Gastroesophageal sphincter (tissue), 3 donors: ENCODE data around the gene TENT4A.

Source experiments
- CTCF ChIP-seq, 4 experiments: fragments of 200-600 bp in 2 of 4; fragments of 450-650 bp in 2 of 4; sonication (generic) in 1 of 4; IDR thresholded peaks; one replicate each; pipeline ENCODE4 v1.5.1; 2017 to 2019; ENCODE audit warnings: antibody characterized with exemption in 4 of 4, mild to moderate bottlenecking in 2 of 4, moderate library complexity in 2 of 4
- EP300 ChIP-seq: sonication (generic); formaldehyde crosslinking; IDR thresholded peaks from one replicate; pipeline ENCODE4 v1.6.1; 2017; ENCODE audit warnings: antibody characterized with exemption, mild to moderate bottlenecking
- POLR2A ChIP-seq, 2 donors: fragments of 450-650 bp; IDR thresholded peaks; one replicate each; pipeline ENCODE4 v1.6.1; 2017; ENCODE audit warnings: antibody characterized with exemption in 2 of 2, mild to moderate bottlenecking in 2 of 2, moderate library complexity in 1 of 2
- POLR2AphosphoS5 ChIP-seq: sonication (generic); formaldehyde crosslinking; IDR thresholded peaks from one replicate; pipeline ENCODE4 v1.6.1; 2017; ENCODE audit warnings: antibody characterized with exemption

DNA sequence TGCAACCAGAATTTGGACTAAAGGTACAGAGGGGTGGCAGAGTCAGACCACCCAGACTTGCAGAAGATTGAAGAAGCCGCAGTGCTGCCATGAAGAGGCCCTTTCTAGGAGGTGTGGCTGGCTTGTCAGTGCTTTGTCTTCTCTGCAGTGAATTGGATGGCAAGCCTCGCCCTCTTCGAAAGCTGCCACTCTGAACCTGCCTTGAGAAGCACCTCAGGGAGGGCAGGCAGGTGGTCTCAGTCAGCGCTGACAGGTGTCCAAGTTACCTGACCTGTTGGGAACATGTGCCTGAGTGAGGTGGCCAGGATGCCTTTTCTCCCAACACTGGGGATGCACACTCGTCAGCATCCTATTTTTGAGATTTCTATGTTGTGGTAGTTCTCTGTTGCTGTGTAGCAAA lies 6.2 kb downstream of the TENT4A start:
- TF ChIP-seq EP300 (no peak), CTCF (IDR thresholded peaks at IDR 0.05) (no peak), POLR2A (IDR thresholded peaks at IDR 0.05) (no peak), POLR2AphosphoS5 (no peak)
